OCI-LY3 (cell line): ENCODE measurements around the gene IWS1.

Experiments
- EZH2phosphoT487 ChIP-seq: fragments of 200-600 bp; shearing (Covaris generic); IDR thresholded peaks from 2 replicates; pipeline ENCODE4 v1.6.1; 2018; ENCODE audit warnings: antibody characterized with exemption, mixed run types, low read depth
- TF ChIP-seq, protein P1 (sequence below): fragments of 200-600, 300-600 bp; sonication (generic); IDR thresholded peaks from 2 replicates; pipeline ENCODE4 v1.5.1; 2014; ENCODE audit warnings: antibody characterized with exemption, low read length, low read depth

DNA sequence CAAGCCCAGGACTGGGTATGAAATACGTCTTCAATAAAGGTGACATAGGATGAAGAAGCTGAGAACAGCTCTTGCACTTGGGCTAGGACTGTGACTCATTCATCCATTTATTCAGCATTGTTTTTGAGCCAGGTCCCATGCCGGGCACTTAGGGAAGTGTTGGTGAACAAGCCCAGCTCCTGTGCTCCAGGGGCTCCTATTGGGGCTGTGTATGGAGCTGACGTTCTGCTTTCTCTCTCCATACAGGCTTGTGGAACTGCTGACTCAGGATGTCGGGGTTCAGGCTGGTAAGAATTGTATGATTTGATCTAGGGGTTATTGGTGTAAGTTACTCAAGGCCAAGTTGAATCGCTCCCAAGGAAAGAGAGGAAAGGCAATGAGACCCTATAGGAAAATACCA, 33.2 kb upstream of the IWS1 start:
- TF ChIP-seq, protein P1, sequence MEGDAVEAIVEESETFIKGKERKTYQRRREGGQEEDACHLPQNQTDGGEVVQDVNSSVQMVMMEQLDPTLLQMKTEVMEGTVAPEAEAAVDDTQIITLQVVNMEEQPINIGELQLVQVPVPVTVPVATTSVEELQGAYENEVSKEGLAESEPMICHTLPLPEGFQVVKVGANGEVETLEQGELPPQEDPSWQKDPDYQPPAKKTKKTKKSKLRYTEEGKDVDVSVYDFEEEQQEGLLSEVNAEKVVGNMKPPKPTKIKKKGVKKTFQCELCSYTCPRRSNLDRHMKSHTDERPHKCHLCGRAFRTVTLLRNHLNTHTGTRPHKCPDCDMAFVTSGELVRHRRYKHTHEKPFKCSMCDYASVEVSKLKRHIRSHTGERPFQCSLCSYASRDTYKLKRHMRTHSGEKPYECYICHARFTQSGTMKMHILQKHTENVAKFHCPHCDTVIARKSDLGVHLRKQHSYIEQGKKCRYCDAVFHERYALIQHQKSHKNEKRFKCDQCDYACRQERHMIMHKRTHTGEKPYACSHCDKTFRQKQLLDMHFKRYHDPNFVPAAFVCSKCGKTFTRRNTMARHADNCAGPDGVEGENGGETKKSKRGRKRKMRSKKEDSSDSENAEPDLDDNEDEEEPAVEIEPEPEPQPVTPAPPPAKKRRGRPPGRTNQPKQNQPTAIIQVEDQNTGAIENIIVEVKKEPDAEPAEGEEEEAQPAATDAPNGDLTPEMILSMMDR, result no peak
- no peak for TF ChIP-seq EZH2phosphoT487
